Skeletal muscle cell (primary cell): ENCODE data around the gene PDCD1LG2.
"Not testable (repeated sequence)": the region's sequence is repeated elsewhere in the genome, so short reads cannot be mapped to it uniquely, and the experiment has no call there.

Experiments used
- DNase-seq: peaks from one replicate; pipeline ENCODE4 v3.0.0-alpha.2; 2010; ENCODE audit warnings: low read depth
- H3K4me3 ChIP-seq: 2 replicates; pipeline ENCODE4 v1.5.1; 2011; ENCODE audit warnings: low read depth, mild to moderate bottlenecking, control low read depth, low read length, moderate library complexity

PDCD1LG2 gene

DNA sequence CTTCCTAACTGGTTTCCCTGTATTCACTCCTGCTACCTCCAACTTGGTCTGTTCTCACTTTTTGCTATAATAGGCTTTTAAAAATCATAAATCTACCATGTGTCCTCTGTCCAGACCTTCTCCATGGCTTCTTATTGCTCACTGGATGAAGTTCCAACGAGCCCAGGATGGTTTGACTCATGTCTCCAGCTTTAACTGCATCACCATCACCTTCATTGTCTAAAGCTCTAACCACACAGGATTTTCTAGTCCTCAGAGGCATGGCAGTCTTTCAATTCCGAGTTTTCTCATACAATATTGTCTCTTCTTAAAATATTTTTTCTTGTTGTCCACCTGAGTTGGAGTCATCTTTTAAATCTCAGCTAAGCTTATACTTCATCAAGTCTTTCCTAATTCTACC, 49.3 kb downstream of the PDCD1LG2 start:
- H3K4me3 ChIP-seq, result no peak overlapping the region
- no peak for DNase-seq

DNA sequence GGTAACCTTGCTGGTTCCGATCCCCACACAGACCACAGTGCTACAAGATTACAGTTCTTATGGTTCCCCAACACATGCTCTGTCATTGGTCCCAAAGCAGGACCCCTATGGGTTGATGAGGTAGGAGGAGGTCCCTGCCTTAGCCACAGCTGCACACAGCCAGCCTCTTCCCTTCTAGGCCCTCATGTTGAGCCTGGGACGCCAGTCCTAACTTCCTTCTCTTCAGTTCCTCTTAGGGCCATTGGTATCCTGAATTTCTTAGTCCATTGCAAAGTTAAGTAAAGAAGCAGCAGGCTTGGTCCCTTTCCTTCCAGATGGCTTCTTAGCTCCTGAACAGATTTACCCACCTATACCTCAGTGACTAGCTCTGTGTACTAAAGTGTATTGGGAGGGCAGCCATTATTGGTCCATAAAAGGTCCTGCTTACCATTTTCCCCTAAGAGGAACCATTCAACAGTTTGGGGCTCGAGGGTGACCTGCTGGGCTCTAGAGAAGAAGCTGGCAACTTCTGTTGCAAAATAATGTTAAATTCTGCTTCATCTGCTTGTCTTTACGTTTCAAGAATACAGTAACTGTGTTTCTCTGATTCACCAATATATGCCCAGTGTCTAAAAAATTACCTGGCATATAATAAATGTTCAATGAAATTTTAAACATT, 50.2 kb downstream of the PDCD1LG2 start:
- no peak for DNase-seq
- H3K4me3 ChIP-seq, result no peak overlapping the region

DNA sequence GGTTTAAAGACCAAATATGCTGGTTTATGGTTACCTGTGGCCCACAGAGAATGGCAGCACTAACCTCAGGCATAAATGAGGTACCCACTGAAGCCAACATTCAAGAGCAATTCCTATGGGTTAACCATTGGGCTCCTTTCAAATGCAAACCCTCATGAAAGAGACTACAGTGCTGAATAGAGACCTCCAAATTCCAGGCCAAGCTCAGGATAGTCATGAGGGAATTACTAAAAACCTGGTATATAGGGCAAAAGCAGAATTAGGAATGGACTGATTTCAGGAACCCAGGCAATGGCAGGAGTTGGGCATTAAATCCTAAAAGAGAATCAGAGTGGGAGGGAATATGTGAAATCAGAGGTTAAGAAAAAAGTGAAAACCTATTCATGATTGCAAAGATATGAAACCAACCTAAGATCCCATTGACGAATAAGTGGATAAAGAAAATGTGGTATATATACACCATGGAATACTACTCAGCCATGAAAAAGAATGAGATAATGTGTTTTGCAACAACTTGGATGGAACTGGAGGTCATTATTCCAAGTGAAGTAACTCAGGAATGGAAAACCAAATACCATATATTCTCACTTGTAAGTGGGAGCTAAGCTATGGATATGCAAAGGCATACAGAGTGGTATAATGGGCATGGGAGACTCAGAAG, 51.6 kb downstream of the PDCD1LG2 start:
- no peak for DNase-seq
- no peak overlapping the region for H3K4me3 ChIP-seq

DNA sequence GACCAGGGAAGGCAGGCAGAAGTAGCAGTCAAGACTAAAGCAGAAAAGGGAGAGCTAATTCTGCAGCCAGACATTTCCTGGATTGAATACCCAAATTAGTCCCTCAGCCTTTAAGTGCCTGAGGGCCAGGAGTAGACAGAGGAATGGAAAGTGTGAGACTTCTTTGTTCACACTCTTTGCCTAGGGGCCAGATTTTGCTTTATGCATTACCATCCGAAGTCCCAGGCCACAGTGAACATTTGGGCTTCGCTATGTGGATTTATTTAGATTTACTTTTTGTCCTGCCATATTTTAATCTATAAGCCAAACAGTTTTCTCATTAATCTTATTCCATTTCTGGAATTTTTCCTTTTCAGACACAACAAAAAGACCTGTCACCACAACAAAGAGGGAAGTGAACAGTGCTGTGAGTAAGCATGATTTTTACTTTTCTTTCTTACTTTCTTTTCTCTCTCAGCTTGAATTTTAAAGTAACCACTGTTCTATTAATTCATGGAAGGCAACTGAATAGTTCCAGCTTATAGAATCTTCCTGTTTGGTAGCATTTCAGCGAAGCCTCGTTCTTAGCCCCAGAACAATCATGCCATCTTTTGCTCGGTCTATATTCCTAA, 52.6 kb downstream of the PDCD1LG2 start:
- no peak overlapping the region for H3K4me3 ChIP-seq
- DNase-seq, result no peak

DNA sequence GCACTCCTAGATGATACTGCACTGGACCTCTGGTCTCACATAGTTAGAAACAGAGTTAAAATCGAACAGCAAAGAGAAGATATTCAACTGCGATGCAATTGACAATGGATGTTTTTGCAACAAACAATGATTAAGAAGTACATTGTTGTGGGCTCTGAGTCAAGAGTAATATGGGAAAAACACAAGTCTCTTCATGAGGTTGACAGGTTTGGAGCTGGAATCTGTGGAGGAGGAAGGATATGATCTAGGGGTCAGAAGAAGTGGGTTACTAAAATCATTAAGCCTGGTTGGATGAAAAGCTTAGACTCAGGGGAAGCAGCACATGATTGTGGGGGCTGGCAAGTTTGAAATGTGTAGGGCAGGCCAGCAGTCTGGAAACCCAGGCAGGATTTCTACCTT, 53.1 kb downstream of the PDCD1LG2 start:
- no peak overlapping the region for H3K4me3 ChIP-seq

DNA sequence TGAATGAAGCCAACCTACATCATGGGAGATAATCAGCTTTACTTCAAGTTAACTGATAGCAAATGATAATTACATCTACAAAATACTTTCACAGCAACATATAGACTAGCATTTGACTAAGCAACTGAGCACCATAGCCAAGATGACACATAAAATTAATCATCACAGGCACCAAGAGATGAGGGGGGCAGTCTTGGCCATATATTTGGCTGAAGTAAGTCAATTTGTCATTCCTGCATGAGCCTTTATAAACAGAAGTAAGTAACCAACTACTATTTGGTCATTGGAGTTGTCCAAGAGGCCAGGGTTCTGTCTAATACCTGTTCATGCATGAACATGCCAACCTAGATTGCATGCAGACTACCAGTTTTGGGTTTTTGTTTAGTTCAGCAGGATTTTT, 53.6 kb downstream of the PDCD1LG2 start:
- DNase-seq, result no peak
- no peak overlapping the region for H3K4me3 ChIP-seq

More for the DNA sequence above, 53.1 kb downstream of the PDCD1LG2 start:
- no peak for DNase-seq

DNA sequence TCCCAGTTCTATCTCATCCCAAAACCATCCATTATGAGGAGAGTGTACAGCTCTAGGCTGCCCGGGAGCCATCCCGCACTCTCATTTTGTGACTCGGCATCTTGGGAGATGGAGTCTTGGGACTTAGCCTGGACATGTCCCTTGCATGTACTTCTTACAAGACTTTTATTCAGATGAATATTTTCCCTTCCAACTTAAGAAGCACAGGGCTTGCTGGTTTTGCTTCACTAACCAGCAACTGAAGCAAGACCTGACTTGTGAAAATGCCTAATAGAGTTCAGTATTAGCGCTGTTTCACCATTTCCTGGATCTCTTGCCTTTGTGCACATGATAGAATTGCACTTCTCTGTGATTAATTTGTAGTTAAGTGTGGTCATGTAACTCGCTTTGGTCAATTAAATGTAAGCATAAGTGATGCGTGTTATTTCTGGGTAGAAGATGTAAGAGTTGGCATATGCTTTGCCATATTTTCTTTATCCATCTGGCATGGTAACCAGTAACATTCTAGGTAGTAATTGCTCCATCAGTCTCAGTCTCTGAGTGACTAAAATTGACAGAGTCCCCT, 55.8 kb downstream of the PDCD1LG2 start:
- no peak overlapping the region for H3K4me3 ChIP-seq
- DNase-seq, result no peak

DNA sequence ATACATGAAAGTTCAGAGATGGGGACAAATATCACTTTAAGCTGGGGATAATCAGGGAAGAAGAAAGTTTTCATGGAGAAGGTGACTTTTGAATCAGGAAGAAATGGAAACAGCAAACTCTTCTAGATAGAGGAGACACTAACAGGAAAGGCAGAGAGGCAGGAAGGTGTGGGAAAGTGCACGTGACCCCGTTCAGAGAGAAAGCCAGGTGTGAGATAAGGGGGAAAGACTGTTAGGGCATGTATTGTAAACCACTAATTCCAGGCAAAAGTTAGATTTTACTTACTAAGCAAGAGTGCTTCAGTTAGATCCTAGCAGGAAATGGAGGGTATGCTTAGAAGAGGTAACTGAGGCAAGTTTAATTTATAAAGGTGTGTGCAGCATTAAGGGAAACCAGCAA, 58.5 kb downstream of the PDCD1LG2 start:
- H3K4me3 ChIP-seq, result no peak overlapping the region
- no peak for DNase-seq

DNA sequence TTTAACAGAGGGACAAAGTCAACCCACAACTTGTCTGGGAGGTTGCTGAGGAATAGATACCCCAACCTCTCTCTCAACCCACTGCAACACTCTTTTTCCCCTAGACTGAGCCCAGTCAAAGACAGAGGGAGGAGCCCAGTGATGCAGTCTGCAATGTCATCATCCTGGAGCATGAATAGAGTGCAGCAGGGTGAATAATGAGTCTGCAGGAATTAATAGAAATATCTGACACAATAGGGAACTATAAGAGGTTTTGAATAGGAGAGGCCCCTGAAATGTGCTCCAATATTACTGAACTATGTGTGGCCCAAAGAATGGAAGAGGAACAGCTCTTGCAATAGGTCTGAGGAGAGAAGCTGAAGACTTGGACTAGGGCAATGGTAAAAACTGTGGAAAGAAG, 59.1 kb downstream of the PDCD1LG2 start:
- no peak for DNase-seq
- no peak overlapping the region for H3K4me3 ChIP-seq

DNA sequence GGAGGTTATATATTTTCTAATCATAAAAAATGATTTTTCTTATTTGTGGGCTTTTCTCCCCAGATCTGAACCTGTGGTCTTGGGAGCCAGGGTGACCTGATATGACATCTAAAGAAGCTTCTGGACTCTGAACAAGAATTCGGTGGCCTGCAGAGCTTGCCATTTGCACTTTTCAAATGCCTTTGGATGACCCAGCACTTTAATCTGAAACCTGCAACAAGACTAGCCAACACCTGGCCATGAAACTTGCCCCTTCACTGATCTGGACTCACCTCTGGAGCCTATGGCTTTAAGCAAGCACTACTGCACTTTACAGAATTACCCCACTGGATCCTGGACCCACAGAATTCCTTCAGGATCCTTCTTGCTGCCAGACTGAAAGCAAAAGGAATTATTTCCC, 59.6 kb downstream of the PDCD1LG2 start:
- DNase-seq, result no peak
- H3K4me3 ChIP-seq, result no peak overlapping the region

DNA sequence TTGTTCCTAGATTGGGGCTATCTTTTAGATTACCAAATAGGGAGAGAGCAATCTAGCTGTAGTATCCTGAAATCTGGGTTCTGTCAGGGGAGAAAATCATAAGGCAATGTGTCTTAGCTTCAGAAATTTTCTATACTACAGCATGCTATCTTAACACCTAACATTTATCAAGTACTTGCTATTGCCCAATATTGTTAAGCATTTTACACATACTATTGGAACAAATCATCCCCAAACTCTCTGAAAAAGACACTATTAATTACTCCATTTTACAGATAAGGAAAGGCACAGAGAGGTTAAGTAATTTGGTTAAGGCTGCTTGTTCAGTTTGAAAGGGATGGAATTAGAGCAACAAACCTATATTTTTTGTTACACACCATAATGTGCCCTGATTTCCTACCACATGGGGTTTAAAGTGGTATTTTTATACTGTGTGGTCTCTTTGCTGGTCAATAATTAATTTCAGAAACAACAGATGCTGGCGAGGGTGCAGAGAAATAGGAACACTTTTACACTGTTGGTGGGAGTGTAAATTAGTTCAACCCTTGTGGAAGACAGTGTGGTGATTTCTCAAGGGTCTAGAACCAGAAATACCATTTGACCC, 61.4 kb downstream of the PDCD1LG2 start:
- no peak overlapping the region for H3K4me3 ChIP-seq
- DNase-seq, result no peak

DNA sequence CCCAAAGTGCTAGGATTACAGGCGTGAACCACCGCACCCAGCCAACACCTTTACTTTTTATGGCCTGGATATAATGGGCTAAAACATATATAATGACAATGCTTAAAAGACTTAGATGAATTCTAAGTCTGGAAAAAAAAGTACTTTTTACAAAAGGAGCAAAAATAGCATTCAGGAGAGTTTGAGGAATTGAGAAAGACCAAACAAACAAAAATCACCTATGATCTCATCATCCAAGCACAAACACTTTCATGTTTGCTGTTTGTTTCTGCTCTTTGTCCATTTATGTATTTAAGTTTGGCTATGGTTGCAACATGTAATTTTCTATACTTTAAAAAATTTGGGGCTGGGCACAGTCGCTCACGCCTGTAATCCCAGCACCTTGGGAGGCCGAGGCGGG, 63.8 kb downstream of the PDCD1LG2 start:
- H3K4me3 ChIP-seq, result no peak overlapping the region
- DNase-seq, result no peak

DNA sequence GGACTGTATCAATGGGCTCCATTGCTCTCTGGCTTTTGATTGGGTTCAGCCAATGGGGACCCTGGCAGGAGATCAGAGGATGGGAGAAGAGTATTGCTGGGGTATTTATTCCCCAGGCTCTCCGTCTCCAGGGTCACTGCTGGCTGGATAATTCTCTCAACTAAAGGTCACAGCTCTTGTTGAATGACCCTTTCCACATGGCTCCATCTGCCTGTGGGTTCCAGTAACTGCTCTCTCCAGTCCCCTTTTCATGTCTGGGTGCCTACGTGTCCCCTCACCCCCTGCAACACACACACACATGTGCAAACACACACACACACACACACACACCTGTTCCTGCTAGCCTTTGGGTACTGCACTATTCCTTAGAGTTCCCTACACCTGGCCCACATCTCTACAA, 64.7 kb downstream of the PDCD1LG2 start:
- no peak overlapping the region for H3K4me3 ChIP-seq
- DNase-seq, result no peak

DNA sequence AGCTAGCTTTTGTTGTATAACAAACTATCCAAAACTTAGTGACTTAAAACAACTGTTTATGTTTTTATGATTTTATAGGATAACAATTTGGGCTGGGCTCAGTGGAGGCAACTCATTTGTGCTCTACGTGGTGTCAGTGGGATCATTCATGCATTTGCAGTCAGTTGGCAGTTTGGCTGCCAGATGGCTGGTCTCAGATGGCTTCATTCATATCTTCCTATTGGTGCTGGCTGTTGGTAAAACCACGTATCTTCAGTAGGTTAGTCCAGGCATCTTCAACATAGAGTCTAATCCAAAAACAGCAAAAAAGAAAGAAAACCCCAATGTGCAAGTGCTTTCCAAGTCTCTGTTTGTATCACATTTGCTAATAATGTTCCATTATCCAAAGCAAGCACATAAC, 66.9 kb downstream of the PDCD1LG2 start:
- no peak for DNase-seq
- no peak overlapping the region for H3K4me3 ChIP-seq

DNA sequence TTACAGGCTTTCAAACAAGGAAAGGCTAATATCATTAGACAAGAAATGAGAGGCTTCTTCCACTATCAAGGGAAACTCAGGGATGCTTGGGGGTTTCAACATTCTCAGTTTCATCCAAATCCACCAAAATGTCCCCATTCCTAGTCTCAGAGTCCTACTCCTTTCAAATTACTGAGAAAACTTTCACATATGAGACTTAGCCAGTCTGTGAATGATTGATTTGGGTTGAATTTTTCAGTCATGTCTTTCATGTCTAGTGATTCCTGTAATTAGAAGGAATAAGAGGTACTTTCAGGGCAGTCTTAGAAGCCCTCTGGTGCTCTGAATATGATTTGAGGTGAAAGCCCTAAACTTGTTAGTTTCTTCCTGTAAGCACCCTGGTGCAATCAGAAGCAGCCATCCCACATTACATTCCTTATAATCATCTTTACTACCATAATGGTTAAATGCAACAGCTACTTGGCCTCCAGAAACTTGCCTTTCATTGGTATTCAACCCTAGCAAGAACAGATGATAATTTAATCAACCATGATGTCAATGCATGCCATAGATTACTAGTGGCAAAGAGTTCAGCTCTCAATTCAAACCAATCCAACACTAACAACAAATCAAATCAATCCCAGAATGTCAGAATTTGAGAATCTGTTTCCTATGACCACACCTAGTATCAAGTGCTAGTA, 67.8 kb downstream of the PDCD1LG2 start:
- DNase-seq, result no peak
- H3K4me3 ChIP-seq, result no peak overlapping the region

DNA sequence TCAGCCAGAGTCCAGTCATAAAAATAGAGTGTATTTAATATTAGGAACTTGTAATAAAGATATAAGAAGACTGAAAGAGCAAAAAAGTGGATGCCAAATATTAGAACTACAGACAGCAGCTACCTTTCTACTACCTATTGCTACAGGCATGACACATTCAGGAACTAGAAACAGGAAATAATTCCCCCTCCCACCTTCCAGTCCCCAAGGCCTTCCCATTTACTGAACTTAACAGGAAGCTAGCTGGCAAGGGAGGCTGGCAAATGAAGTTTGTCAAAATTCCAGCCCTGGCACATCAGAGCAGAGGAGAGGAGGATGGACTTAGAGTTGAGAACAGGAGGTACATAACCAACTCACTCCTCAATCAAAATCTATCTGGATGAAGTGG, 68.4 kb downstream of the PDCD1LG2 start:
- no peak overlapping the region for H3K4me3 ChIP-seq
- no peak for DNase-seq

DNA sequence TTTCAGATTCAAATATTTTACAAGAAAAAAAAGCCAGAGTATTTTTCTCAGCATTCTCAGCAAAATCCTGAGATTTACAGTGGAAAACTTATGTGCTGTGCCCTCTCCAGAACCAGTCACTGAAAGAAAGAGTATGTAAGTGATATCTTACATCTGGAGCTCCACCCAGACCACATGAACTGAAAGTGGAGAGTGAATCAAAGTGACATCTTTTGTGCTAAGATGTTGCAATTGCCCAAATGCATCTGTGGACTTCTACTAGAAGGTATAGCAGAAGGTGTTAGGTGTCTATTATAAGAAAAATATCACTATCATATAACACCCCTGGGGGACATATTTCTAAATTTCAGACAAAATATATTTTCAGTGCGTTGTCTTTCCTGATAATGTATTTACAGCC, 69.5 kb downstream of the PDCD1LG2 start:
- no peak overlapping the region for H3K4me3 ChIP-seq
- no peak for DNase-seq

DNA sequence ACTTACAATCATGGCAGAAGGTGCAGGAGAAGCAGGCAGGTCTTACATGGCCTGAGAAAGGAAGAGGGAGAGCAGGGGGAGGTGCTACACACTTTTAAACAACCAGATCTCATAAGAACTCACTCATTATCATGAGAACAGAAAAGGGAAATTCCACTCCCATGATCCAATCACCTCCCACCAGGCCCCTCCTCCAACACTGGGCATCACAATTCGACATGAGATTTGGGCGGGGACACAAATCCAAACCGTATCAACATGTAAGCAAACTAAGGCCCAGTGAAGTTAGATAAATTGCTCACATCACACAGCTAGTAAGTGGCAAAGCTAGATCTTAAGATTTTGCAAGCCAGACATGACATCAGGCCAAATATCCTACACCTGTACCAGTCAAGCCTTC, 70.3 kb downstream of the PDCD1LG2 start:
- H3K4me3 ChIP-seq, result no peak overlapping the region
- DNase-seq, result no peak

DNA sequence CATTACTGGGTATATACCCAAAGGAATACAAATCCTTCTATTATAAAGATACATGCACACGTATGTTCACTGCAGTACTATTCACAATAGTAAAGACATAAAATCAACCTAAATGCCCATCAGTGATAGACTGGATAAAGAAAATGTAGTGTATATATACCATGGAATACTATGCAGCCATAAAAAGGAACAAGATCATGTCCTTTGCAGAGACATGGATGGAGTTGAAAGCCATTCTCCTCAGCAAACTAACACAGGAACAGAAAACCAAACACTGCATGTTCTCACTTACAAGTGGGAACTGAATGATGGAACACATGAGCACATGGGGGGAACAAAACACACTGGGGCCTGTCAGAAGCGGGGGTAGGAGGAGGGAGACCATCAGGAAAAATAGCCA, 71.4 kb downstream of the PDCD1LG2 start:
- H3K4me3 ChIP-seq, DNase-seq: not testable (repeated sequence)

DNA sequence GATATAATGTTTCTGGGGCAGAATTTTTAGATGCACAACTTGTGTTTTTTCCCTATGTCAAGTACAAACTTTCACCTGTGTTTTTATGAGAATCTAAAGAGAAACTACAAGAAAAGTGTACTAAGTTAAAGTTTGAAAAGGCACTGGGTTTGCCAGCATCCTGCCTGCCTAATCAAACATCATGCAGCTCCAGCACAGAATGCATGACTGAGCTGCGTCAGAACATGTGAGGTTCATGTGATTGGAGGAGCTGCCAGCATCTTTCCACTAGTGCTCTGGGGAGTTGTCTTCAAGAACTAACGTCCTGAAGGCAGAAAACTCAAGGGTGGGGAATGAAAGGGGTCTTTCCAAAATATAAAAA, 72.5 kb downstream of the PDCD1LG2 start:
- peak; percentile 50 for DNase-seq

More for the DNA sequence above, 72.5 kb downstream of the PDCD1LG2 start:
- no peak overlapping the region for H3K4me3 ChIP-seq
